PC-9 (cell line): ENCODE measurements around the gene TMEM219. TPM values are rescaled to one million over a fixed set of nuclear protein-coding genes. Genes with fewer than 3 reads are reported as not detected.
"Not testable (repeated sequence)": the region's sequence is repeated elsewhere in the genome, so short reads cannot be mapped to it uniquely, and the experiment has no call there.

Experiments
- BruUV-seq: library from RNA; stranded (reverse); fragments of 400-500 nt; replicated peaks from 2 replicates; lab custom pipeline; 2021; lab: Mats Ljungman, UMichigan
- CTCF ChIA-PET: fragments of 300-600 bp; sonication (Branson Sonifier 250); formaldehyde crosslinking; loops from one replicate; lab custom pipeline; 2022; ENCODE audit warnings: antibody characterized with exemption; lab: Charles Lee
- POLR2A ChIA-PET: fragments of 300-600 bp; sonication (Branson Sonifier 250); formaldehyde crosslinking; loops from one replicate; lab custom pipeline; 2022; ENCODE audit warnings: antibody characterized with exemption; ENCODE audit not compliant: unreplicated experiment; lab: Charles Lee
- DNase-seq, 2 experiments: peaks; one replicate each; pipeline versions ENCODE4 v3.0.0 to v3.0.0-alpha.2; 2015 to 2022; ENCODE audit warnings: mixed read lengths in 1 of 2
- H2AFZ ChIP-seq: fragments of 200-600 bp; sonication (generic); 2 replicates; pipeline ENCODE4 v1.8.1; 2017; ENCODE audit warnings: antibody characterized with exemption
- H3F3A ChIP-seq: fragments of 200-600 bp; sonication (generic); 2 replicates; pipeline ENCODE4 v1.8.1; 2017; ENCODE audit warnings: antibody characterized with exemption, mild to moderate bottlenecking, low read depth; ENCODE audit not compliant: insufficient read depth
- H3K27ac ChIP-seq: fragments of 200-600 bp; sonication (generic); 2 replicates; pipeline ENCODE4 v1.6.1; 2016; ENCODE audit warnings: mixed run types
- H3K27me3 ChIP-seq: fragments of 200-600 bp; sonication (generic); 2 replicates; pipeline ENCODE4 v1.6.1; 2016; ENCODE audit warnings: low read depth, mixed run types; ENCODE audit not compliant: insufficient read depth
- H3K36me3 ChIP-seq: fragments of 200-600 bp; sonication (generic); 2 replicates; pipeline ENCODE4 v1.6.1; 2016; ENCODE audit warnings: low read depth, mixed run types
- H3K4me1 ChIP-seq: fragments of 200-600 bp; sonication (generic); replicated peaks from 2 replicates; pipeline ENCODE4 v1.6.1; 2016; ENCODE audit warnings: mixed run types; ENCODE audit not compliant: insufficient read depth
- H3K4me2 ChIP-seq: fragments of 200-600 bp; sonication (generic); 2 replicates; pipeline ENCODE4 v1.6.1; 2017; ENCODE audit warnings: mixed run types
- H3K4me3 ChIP-seq: fragments of 200-600 bp; sonication (generic); 2 replicates; pipeline ENCODE4 v1.6.1; 2016; ENCODE audit warnings: mixed run types
- H3K79me2 ChIP-seq: fragments of 200-600 bp; sonication (generic); 2 replicates; pipeline ENCODE4 v1.6.1; 2017; ENCODE audit warnings: low read depth, mixed run types
- H3K9me2 ChIP-seq: fragments of 200-600 bp; sonication (generic); 2 replicates; pipeline ENCODE4 v1.8.1; 2017; ENCODE audit warnings: mild to moderate bottlenecking; ENCODE audit not compliant: insufficient read depth
- H3K9me3 ChIP-seq: fragments of 200-600 bp; sonication (generic); 2 replicates; pipeline ENCODE4 v1.8.1; 2016; ENCODE audit warnings: low read depth; ENCODE audit not compliant: insufficient read depth
- H4K20me1 ChIP-seq: fragments of 200-600 bp; sonication (generic); 2 replicates; pipeline ENCODE4 v1.8.1; 2017; ENCODE audit not compliant: insufficient read depth
- EZH2 ChIP-seq: fragments of 200-600 bp; sonication (generic); IDR thresholded peaks from 2 replicates; pipeline ENCODE4 v1.8.0; 2017; ENCODE audit warnings: antibody characterized with exemption, low read depth
- intact Hi-C: fragments of 100-400 bp; cut with micrococcal nuclease; formaldehyde crosslinking; loops from one replicate; pipeline ENCODE4 v1.10.0; 2022; ENCODE audit not compliant: unreplicated experiment
- total RNA-seq: library from RNA; stranded (reverse); gene quantifications from 2 replicates; pipeline ENCODE4 v1.2.3, GENCODE V29; 2021
- TF ChIP-seq, protein P1 (sequence below): fragments of 200-600 bp; sonication (generic); conservative IDR thresholded peaks from 2 replicates; pipeline ENCODE4 v1.6.1; 2017; ENCODE audit warnings: mixed run types, antibody characterized with exemption, mild to moderate bottlenecking, moderate library complexity

TMEM219 gene
- total RNA-seq, 1 experiment from 2014 or later = 141 TPM

- BruUV-seq = no TSS peak
- DNase-seq = no peak
- intact Hi-C loops = no loop called here
- H3K36me3 ChIP-seq = no peaks in the 10 kb centered on the region
- ChIA-PET POLR2A (no interaction called here), CTCF (interaction anchor here (0.6 to 0.8 kb wide), 2 partner anchors 38 to 149 kb away, joined by 3 to 5 read pairs; no protein-coding TSS in a partner anchor)
- no peaks in the 10 kb centered on the region for H3K9me3 ChIP-seq
- H3K9me2 ChIP-seq = no peaks in the 10 kb centered on the region
- no peak overlapping the region for H3K4me3 ChIP-seq
- H3K27me3 ChIP-seq = peaks cover 2% of the 10 kb centered on the region; the same call in 1 of the 2 replicates
- H2AFZ ChIP-seq = no peak overlapping the region
- H3F3A ChIP-seq = peaks cover 13% of the 10 kb centered on the region
- H3K4me2 ChIP-seq = no peak overlapping the region
- no peak overlapping the region for H3K27ac ChIP-seq
- no peaks in the 10 kb centered on the region for H4K20me1 ChIP-seq
- H3K79me2 ChIP-seq = no peaks in the 10 kb centered on the region
- no peaks in the 10 kb centered on the region; the same call in 1 of the 2 replicates for H3K4me1 ChIP-seq
- TF ChIP-seq, protein P1, sequence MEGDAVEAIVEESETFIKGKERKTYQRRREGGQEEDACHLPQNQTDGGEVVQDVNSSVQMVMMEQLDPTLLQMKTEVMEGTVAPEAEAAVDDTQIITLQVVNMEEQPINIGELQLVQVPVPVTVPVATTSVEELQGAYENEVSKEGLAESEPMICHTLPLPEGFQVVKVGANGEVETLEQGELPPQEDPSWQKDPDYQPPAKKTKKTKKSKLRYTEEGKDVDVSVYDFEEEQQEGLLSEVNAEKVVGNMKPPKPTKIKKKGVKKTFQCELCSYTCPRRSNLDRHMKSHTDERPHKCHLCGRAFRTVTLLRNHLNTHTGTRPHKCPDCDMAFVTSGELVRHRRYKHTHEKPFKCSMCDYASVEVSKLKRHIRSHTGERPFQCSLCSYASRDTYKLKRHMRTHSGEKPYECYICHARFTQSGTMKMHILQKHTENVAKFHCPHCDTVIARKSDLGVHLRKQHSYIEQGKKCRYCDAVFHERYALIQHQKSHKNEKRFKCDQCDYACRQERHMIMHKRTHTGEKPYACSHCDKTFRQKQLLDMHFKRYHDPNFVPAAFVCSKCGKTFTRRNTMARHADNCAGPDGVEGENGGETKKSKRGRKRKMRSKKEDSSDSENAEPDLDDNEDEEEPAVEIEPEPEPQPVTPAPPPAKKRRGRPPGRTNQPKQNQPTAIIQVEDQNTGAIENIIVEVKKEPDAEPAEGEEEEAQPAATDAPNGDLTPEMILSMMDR = no peak
- no peak for TF ChIP-seq EZH2
Observed at GRCh38 chr16:30016555-30017276, 54.8 kb downstream of the TMEM219 start.

DNA sequence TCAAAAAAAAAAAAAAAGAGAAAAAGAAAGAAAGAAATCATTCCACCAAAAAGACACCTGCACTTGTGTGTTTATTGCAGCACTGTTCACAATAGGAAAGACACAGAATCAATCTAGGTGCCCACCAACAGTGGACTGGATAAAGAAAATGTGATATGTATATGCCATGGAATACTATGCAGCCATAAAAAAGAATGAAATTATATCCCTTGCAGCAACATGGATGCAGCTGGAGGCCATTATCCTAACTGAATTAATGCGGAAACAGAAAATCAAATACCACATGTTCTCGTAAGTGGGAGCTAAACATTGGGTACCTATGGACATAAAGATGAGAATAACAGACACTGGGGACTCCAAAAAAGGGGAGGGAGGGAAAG lies 55.4 kb downstream of the TMEM219 start:
- H3K36me3 ChIP-seq = no peaks in the 10 kb centered on the region

GRCh38 chr16:30017937-30018336 lies 56.1 kb downstream of the TMEM219 start:
- H3K4me1 ChIP-seq, POLR2A ChIA-PET: not testable (repeated sequence)

More for the DNA sequence above, 55.4 kb downstream of the TMEM219 start:
- no peaks in the 10 kb centered on the region for H4K20me1 ChIP-seq
- intact Hi-C loops = no loop called here
- TF ChIP-seq, protein P1 = no peak
- no peak for TF ChIP-seq EZH2
- no peaks in the 10 kb centered on the region; the same call in 1 of the 2 replicates for H3K4me1 ChIP-seq
- H3K9me3 ChIP-seq = no peaks in the 10 kb centered on the region
- DNase-seq = no peak
- H3K27me3 ChIP-seq = no peaks in the 10 kb centered on the region
- no peak overlapping the region for H3K4me3 ChIP-seq
- no peaks in the 10 kb centered on the region for H3K9me2 ChIP-seq
- H3F3A ChIP-seq = peaks cover 13% of the 10 kb centered on the region
- ChIA-PET POLR2A (no interaction called here), CTCF (interaction anchor here (0.6 to 0.8 kb wide), 3 partner anchors 39 to 169 kb away, joined by 3 to 6 read pairs (median 5); no protein-coding TSS in a partner anchor)
- H3K79me2 ChIP-seq = no peaks in the 10 kb centered on the region
- no peak overlapping the region for H2AFZ ChIP-seq
- H3K4me2 ChIP-seq = no peak overlapping the region
- BruUV-seq = no TSS peak
- H3K27ac ChIP-seq = no peak overlapping the region

More at GRCh38 chr16:30017937-30018336, 56.1 kb downstream of the TMEM219 start:
- H3K4me3 ChIP-seq, H3K36me3 ChIP-seq, H3K27ac ChIP-seq, H2AFZ ChIP-seq, DNase-seq, H3K9me3 ChIP-seq, H3K79me2 ChIP-seq, intact Hi-C loops, H3K27me3 ChIP-seq, H3K4me2 ChIP-seq, H3K9me2 ChIP-seq, H4K20me1 ChIP-seq, BruUV-seq: not testable (repeated sequence)
- CTCF ChIA-PET = interaction anchor here (0.6 to 0.8 kb wide), 3 partner anchors 39 to 415 kb away, joined by 3 to 6 read pairs (median 5); no protein-coding TSS in a partner anchor
- H3F3A ChIP-seq = peaks cover 13% of the 10 kb centered on the region
